Endothelial cell of hepatic sinusoid (primary cell): Measurements from ENCODE around the gene CLCN4.

Experiments
- in situ Hi-C: cut with HindIII; loops from 2 replicates; pipeline ENCODE4 v1.10.0; 2017; ENCODE audit warnings: low sequenced_read_pairs

CLCN4 gene

GRCh38 chrX:10166248-10166716, 9.5 kb downstream of the CLCN4 start:
- in situ Hi-C loops, result no loop called here

GRCh38 chrX:10166731-10167151, 10.0 kb downstream of the CLCN4 start:
- in situ Hi-C loops, result no loop called here

- in situ Hi-C loops, result no loop called here
These were observed 10.8 kb downstream of the CLCN4 start for GRCh38 chrX:10167573-10167972.

DNA sequence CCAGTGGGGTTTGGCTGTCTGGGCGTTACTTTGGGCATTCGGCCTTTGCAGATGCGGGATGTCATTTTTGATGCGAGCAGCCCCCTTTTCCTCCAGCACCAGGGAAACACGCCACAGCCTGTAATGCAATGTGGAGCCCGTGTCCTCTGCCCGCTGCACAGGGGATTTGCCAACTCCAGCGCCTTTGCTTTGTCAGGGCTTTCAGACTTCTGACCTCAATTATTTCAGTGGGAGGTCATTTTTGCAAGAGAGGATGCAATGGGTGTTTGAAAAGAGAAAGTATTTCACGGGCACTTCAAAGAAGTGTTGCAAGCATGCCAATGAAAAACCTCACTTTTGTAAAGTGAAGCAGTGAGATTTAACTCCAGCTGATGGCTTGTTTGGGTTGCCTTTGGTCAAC, 11.5 kb downstream of the CLCN4 start:
- in situ Hi-C loops, result no loop called here

- in situ Hi-C loops, result no loop called here
These were observed 12.4 kb downstream of the CLCN4 start for GRCh38 chrX:10169175-10169574.

GRCh38 chrX:10171249-10171648, 14.5 kb downstream of the CLCN4 start:
- in situ Hi-C loops, result no loop called here

DNA sequence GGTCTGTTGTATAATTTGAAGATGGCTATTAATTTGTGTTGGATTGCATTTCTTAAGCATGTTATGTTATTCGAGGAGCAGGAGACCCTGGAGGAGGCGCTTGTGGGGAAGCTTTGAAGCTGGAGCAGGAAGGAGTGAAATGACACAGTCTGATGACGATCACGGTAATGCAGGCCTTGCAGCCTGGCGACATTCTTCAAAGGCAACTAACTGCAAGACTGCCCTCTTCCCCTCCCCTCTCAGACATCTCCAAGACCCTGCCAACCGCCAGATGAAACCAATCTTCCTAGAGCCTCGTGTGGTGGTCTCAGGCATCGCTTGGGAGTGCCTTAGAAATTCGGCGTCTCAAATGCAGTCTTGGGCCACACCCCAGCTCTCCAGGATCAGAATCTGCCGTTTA, 16.1 kb downstream of the CLCN4 start:
- in situ Hi-C loops, result no loop called here

DNA sequence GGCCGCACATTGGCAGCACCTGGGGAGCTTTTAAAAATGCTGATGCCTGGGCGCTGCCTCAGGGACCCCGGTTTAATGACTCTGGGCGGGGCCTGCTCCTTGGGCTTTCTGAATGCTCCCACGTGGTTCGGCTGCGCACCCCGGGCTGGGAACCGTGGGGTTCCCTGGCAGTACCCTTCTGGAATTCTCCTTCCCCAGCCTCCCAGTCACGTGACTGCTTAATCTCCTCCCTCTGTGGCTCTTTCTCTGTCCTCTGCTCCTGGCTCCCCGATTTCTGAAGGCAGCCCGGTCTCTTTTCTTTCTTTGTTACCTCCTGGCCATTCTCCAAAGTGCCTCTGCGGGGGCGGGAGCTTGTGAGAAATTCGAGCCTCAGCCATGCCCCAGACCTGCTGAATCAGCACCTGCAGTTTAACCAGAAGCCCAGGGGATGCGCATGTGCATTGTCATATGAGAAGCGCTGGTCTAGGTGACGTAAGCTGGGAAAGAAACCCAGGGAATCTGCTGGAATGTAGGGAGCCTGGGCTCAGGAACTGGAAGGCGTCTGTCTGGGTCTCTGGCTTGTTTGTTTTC, 16.6 kb downstream of the CLCN4 start:
- in situ Hi-C loops, result no loop called here

GRCh38 chrX:10174051-10174450, 17.3 kb downstream of the CLCN4 start:
- in situ Hi-C loops, result no loop called here

DNA sequence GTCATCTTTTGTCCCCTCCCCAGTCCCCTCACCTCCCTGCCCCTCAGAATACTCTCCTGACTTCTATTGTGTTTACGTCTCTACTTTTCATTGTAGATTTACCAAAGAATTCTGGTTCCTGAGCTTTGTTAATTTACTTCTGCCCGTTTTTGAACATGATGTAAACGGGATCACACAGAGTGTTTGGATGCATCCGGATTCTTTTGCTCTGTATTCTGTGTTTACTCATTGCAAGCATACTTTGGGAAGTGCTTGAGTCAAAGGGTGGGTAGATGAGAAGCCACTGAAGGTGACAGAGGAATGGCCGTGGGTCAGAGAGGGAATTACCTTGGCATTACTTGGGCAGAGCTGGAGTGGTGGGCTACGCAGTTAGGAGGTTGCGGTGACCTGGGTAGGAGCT, 18.0 kb downstream of the CLCN4 start:
- in situ Hi-C loops, result loop anchor here (25.0 kb wide), 1 partner anchor 912 kb away; no protein-coding TSS in a partner anchor

DNA sequence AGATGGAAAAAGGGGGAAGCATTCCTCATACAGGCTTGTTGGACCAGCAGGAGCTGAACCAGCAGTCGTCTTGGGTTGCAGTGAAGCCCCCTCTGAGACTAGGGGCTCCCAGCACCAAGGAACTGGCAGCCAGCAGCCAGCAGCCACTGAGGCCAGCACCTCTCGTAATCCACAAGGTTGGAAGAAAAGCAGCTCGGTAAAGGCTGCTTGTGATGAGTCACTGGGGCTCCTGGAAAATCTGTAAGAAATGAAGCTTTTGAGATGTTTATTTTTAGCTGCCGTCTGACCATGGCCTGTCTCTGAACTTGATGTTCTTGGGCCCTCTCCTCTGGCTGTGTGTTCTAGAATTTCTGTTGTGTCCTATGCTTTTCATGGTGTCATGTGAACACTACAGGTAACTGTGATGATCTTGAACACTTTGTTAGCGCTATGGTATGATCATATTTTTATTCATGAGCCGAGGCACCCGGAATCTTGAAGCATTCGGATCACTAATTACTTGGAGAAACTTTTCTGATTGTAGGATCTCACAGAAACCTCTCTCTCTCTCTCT, 18.6 kb downstream of the CLCN4 start:
- in situ Hi-C loops, result loop anchor here (25.0 kb wide), 1 partner anchor 912 kb away; no protein-coding TSS in a partner anchor

DNA sequence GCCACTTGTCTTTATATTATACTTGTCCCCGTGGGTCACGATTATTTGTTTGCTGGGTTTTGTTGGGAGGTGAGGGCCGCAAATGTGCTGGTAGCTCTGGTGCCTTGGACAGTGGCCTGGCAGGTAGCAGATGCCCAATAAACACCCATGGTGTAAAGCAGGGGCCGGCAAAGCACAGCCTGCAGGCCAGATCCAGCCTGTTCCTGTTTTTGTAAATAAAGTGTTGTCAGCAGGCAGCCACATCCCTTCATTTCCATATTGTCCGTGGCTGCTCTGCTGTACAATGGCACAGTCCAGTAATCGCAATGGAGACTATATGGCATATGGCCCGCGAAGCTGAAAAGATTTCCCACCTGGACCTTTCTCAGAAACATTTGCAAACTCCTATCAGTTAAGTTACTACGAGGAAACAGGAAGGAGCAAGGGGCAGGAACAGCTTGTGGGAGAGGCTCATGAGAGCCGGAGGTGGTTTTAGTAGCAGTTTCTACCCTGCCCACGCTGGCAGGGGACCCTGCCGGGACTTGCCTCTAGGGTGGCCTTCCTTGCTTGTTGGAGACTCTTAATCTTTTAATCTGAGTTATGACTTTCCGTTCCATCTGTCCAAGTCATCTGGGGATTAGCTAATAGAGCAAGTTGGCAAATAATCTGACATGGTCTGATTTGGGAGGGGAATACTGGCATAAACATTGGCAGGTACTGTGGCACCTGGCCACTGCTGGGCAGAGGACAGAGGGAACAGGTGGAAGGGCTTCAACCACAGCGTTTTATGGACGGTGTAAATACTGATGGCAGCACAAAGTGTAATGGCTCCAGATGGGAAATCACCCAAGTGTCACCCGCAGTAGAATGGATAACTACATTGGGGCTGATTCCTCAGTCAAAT, 19.6 kb downstream of the CLCN4 start:
- in situ Hi-C loops, result loop anchor here (25.0 kb wide), 1 partner anchor 911 kb away; no protein-coding TSS in a partner anchor

DNA sequence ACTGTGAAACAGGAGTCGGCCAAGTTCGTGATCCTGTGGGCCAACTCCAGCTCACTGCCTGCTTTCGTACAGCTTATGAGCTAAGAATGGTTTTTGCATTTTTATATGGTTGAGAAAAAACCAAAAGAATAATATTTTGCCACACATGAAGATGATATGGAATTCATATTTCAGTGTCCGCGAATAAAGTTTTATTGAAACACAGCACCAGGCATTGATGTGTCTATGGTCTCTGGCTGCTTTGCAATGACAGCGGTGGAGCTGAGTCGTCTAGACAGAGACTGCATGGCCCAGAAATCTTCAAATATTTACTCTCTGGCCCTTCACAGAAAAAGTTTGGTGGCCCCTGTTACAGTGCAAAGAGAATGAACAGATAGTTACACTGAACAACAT, 20.2 kb downstream of the CLCN4 start:
- in situ Hi-C loops, result loop anchor here (25.0 kb wide), 1 partner anchor 910 kb away; no protein-coding TSS in a partner anchor

GRCh38 chrX:10177601-10178000, 20.8 kb downstream of the CLCN4 start:
- in situ Hi-C loops, result loop anchor here (25.0 kb wide), 1 partner anchor 910 kb away; no protein-coding TSS in a partner anchor

DNA sequence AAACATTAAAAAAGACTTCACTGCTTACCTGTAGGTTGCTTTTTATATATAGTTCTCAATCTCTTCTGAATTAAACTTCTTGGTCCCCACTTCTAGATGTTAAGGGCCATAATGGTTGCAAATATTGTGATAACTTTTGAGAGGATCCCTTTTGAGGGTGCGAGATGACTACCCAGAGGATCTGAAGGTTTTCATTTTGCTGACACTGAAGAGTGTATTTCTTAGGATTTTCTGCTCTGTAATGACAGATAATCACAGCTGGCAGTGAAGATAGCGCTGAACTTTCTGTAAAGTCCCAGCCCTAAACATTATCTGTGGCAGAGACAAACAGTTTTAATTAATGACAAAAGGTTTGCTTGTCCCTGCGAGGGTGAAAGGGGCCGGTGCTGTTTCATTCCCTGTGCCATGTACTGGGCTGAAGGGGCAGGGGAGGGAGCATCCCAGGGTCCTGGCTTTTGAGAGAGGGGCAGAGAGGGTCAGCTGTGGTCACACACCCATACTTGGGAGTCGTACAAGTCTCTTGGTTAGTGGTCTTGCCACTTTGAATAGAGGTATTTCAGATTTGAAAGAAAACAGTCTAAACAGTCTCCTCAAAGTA, 22.2 kb downstream of the CLCN4 start:
- in situ Hi-C loops, result loop anchor here (25.0 kb wide), 1 partner anchor 908 kb away; no protein-coding TSS in a partner anchor

DNA sequence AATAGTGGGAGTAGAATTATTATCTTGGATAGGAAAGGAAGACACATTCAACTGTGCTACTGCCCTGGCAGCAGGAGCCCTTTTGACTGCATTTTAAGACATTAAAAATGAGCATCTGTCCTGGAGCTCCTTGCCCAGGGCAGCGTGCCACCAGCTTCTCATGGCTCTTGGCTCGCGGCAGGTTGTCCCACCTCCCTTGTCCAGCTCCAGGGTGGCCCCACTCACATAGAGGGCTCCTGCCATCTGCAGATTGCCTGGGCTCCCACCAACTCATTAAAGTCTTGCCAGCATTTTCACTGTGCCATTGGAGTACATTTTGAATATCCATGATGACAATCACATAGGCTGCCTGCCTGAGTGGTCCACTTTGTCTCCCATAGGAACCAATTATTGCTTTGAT, 27.0 kb downstream of the CLCN4 start:
- in situ Hi-C loops, result loop anchor here (25.0 kb wide), 1 partner anchor 904 kb away; no protein-coding TSS in a partner anchor

GRCh38 chrX:10184411-10184810, 27.6 kb downstream of the CLCN4 start:
- in situ Hi-C loops, result loop anchor here (25.0 kb wide), 1 partner anchor 903 kb away; no protein-coding TSS in a partner anchor

- in situ Hi-C loops, result loop anchor here (25.0 kb wide), 1 partner anchor 901 kb away; no protein-coding TSS in a partner anchor
These were observed 29.6 kb downstream of the CLCN4 start for GRCh38 chrX:10186355-10186754.

- in situ Hi-C loops, result loop anchor here (25.0 kb wide), 1 partner anchor 900 kb away; no protein-coding TSS in a partner anchor
These were observed 30.6 kb downstream of the CLCN4 start for GRCh38 chrX:10187421-10187820.

GRCh38 chrX:10189317-10190268, 32.8 kb downstream of the CLCN4 start:
- in situ Hi-C loops, result loop anchor here (5.0 to 25.0 kb wide), 2 partner anchors 443 to 898 kb away; no protein-coding TSS in a partner anchor
